Measurements from ENCODE around the gene PHPT1.

PHPT1 gene

GRCh38 chr9:136886610-136887597, 37.7 kb downstream of the PHPT1 start:
- DNase-seq (ENCODE audit: low read depth): peak; percentile 22

- no peak for DNase-seq (ENCODE audit: low read depth)
Observed at GRCh38 chr9:136888454-136888853, 39.2 kb downstream of the PHPT1 start.

GRCh38 chr9:136889858-136890257, 40.6 kb downstream of the PHPT1 start:
- DNase-seq (ENCODE audit: low read depth): no peak

- DNase-seq (ENCODE audit: low read depth): no peak
Observed at GRCh38 chr9:136890661-136891060, 41.5 kb downstream of the PHPT1 start.

GRCh38 chr9:136896027-136896426, 46.8 kb downstream of the PHPT1 start:
- DNase-seq (ENCODE audit: low read depth): no peak

- no peak for DNase-seq (ENCODE audit: low read depth)
Observed at GRCh38 chr9:136898483-136899100, 49.4 kb downstream of the PHPT1 start.

- DNase-seq (ENCODE audit: low read depth): no peak
Observed at GRCh38 chr9:136899196-136899595, 50.0 kb downstream of the PHPT1 start.

GRCh38 chr9:136900556-136900955, 51.3 kb downstream of the PHPT1 start:
- DNase-seq (ENCODE audit: low read depth): no peak
